ENCODE measurements around the gene FMN2.
"Not testable (repeated sequence)": the region's sequence is repeated elsewhere in the genome, so short reads cannot be mapped to it uniquely, and the experiment has no call there.

FMN2 gene

GRCh38 chr1:240258910-240259309, 167.2 kb downstream of the FMN2 start:
- no peak for DNase-seq

GRCh38 chr1:240264494-240264893, 172.8 kb downstream of the FMN2 start:
- not testable (repeated sequence) for DNase-seq

DNA sequence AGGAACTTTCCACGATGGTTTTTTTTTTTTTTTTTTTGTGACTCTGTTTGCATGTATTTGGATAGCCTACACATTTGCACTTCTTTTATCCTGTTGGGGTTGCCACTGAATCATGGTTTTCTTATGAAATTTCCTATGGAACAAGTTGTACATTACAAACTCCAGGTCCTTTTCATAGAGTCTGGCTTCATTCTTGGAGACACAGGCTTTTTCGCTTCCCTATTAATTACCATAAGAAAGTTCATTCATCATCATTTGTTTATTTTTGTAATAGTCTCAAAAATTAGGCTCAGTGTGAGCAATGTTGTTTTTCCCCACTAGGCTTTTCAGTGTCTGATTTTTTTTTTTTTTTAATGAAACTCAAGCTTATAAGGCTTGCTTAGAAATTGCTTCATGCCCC, 179.4 kb downstream of the FMN2 start:
- DNase-seq = no peak

GRCh38 chr1:240274569-240274968, 182.9 kb downstream of the FMN2 start:
- no peak for DNase-seq

- not testable (repeated sequence) for DNase-seq
Observed at GRCh38 chr1:240275219-240275618, 183.5 kb downstream of the FMN2 start.

- DNase-seq = no peak
Observed at GRCh38 chr1:240278082-240278481, 186.4 kb downstream of the FMN2 start.

DNA sequence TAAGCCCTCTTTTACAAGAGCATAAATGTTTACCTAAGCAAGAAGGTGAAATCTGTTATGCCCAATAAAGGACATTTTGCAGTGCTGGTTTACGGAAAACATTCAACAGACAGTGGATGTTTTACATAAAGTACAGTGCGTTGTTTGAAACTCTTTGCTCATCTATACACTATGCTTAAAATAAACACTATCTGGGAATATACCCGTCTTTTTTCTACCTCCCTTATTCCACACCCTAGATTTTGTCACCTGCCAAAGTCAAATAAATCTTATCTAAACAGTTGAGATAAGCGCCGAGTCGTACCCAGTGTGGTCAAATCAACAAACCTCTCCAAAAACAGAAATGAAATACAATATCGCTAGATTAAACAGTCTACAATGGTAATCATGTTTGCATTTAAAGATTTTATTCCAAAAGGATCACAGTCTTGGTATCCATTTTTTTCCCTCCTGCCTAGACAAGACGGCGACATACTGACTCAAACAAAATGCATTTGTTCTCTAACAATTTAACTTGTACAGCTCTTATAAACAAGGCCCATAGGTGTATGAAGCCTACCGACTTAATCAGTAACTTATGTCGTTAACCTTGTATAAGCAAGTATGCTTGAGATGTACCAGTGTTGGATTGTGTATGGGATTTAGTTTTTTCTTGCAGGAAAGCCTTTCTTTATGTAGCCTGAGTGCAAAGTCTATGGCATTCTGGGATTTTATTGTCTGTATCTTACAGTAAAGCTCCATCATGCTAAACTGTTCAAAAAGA, 189.1 kb downstream of the FMN2 start:
- DNase-seq = no peak

GRCh38 chr1:240282061-240282830, 190.6 kb downstream of the FMN2 start:
- no peak for DNase-seq

GRCh38 chr1:240284656-240285414, 193.2 kb downstream of the FMN2 start:
- DNase-seq = no peak

- no peak for DNase-seq
Observed at GRCh38 chr1:240285540-240285939, 193.9 kb downstream of the FMN2 start.

GRCh38 chr1:240287722-240288121, 196.0 kb downstream of the FMN2 start:
- DNase-seq = no peak

- no peak for DNase-seq
Observed at GRCh38 chr1:240293706-240294105, 202.0 kb downstream of the FMN2 start.

GRCh38 chr1:240294566-240294965, 202.9 kb downstream of the FMN2 start:
- no peak for DNase-seq

DNA sequence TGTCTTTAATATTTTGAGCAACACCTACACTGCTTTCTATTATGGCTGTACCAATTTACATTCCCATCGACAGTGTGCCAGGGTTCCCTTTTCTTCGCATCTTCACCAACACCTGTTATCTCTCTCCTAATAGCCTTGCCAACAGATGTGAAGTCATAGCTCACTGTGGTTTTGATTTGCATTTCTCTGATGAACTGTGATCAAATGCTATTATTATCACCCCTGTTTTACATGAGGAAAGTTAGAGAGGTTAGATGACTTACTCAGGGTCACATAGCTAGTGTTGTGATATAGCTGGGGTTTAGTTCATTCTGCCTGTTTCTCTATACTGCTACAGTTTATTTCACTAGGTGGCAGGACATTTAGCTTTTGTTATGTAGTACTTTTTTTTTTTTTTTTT, 204.1 kb downstream of the FMN2 start:
- DNase-seq = no peak

DNA sequence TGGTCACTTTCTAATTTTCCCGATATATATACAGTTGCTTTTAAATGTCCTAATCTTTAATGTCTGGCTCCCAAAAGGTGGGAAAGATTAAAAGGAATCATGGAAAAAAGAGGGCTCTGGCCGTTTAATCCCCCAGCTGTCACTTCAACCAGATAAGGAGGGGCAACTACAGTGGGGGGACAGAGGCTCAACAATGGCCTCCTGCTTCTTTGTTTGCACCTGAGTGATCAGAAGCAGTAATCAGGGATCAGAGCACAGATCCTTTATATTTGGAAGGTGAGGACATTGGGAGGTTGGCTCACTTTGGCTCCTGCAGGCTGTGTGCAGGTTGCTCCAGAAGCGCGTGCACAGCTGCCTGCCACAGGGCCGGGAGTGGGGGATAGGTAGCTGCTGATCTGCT, 212.8 kb downstream of the FMN2 start:
- DNase-seq = no peak

DNA sequence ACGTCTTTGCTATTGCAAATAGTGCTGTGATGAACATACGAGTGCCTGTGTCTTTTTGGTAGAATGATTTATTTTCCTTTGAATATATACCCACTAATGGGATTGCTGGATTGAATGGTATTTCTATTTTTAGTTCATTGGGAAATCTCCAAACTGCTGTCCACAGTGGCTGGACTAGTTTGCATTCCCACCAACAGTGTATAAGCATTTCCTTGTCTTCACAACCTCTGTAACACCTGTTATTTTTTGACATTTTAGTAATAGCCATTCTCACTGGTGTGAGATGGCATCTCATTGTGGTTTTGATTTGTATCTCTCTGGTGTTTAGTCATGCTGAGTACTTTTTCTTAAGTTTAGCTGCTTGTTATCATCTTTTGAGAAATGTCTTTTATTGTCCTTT, 215.0 kb downstream of the FMN2 start:
- no peak for DNase-seq

GRCh38 chr1:240308096-240308495, 216.4 kb downstream of the FMN2 start:
- no peak for DNase-seq

- no peak for DNase-seq
Observed at GRCh38 chr1:240309769-240310168, 218.1 kb downstream of the FMN2 start.

DNA sequence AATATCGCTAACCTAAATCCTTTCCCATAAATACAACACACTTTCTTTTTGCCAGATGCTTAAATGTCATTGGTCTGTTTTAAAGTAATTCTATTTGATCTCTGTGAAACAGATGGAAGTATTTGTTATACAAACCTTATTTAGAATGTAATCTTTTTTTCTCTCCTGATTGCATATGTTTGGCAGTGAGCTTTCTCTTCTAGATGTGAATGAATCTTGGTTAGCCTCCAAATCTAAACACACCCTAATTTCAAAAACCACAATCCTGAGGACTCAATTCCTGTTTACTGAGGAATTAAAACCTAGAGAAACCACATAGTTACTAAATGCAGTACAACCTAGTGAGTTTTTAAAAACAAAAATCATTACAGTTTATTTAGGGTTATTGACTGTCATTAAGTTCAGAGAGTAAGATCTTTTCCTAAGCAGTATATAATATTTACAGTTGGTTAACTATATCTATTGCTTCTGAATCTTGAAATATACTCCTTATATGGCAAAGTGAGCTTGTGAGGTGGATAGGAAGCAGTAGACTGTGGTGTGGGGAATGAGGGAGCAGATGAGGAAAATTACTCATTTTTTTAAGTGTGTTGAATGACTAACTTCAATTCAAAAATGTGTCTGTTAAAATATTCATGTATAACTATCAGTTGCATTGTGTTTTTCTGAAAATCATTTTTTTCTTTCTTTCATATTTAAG, 218.7 kb downstream of the FMN2 start:
- DNase-seq = no peak

GRCh38 chr1:240312872-240313271, 221.2 kb downstream of the FMN2 start:
- DNase-seq = no peak

GRCh38 chr1:240314845-240315801, 223.4 kb downstream of the FMN2 start:
- DNase-seq = no peak

DNA sequence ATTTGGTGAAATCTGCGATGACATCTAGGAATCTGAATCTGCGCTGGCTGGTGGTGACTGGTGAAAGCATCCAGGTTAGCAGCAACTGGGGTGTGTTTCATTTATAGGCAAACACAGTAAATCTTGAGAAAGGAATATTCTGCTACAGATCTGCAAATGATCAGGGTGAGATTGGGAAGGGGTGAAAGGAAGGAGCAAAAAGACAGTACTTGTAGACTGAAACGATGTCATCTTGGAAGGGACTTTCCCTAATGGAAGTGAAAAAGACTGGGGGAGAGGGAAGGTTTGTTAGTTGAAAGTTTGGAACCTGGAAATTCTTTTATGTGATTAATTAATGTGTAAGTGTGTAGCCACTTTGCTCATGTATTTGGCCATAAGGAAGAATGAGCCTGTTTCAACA, 228.3 kb downstream of the FMN2 start:
- no peak for DNase-seq

Measured in right hindlimb (tissue), 1 donor.